T1000 (cell line): Measurements from ENCODE around the gene FBLIM1.
"Not testable (repeated sequence)": the region's sequence is repeated elsewhere in the genome, so short reads cannot be mapped to it uniquely, and the experiment has no call there.

Source experiments
- DNase-seq: peaks from one replicate; lab custom pipeline; 2025; ENCODE audit warnings: mixed read lengths; lab: John Stamatoyannopoulos, UW

The FBLIM1 gene

GRCh38 chr1:15767941-15768340 lies 9.3 kb downstream of the FBLIM1 start:
- no peak for DNase-seq

- no peak for DNase-seq
Measured at GRCh38 chr1:15768388-15768787, 9.8 kb downstream of the FBLIM1 start.

DNA sequence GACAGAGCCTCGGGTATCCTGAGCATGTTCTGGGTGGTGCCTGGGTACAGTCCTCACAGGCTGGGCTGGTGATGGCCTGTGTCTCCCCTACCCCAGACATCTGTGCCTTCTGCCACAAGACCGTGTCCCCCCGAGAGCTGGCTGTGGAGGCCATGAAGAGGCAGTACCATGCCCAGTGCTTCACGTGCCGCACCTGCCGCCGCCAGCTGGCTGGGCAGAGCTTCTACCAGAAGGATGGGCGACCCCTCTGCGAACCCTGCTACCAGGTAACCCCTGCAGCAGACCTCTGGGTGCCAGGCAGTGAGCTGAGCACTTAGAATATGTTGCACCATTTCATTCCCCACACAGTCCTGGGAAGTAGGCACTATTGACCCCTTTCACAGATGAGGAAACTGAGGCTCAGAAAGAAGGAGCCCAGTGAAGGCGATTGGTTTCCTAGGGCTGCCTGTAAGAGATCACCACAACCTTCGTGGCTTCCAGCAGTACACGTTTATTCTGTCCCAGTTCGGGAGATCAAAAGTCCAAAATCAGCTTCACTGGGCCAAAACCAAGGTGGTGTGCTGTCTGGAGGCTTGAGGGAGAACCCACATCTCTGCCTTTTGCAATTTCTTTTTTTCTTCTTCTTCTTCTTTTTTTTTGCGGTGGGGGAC lies 11.8 kb downstream of the FBLIM1 start:
- DNase-seq = no peak

- DNase-seq = no peak
Measured at GRCh38 chr1:15771836-15772515, 13.4 kb downstream of the FBLIM1 start.

DNA sequence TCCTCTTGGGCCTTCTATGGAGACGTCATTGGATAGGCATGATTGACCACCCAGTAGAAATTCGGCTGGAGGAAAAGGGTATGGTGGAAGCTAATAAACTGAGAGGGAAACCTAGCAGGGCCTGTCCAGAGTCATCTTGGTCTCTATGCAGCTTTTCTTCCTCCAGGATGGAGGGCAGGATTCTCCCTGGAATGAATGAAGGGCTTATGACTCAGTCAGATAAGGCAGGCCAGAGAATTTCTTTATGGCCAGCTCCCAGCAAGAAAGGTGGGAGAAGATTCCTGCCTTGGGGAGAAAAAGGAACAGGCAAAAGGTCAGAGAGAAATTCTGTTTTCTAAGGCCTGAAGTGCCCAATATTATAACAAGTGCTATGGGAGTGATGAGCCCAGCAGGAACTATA lies 17.1 kb downstream of the FBLIM1 start:
- DNase-seq = no peak

DNA sequence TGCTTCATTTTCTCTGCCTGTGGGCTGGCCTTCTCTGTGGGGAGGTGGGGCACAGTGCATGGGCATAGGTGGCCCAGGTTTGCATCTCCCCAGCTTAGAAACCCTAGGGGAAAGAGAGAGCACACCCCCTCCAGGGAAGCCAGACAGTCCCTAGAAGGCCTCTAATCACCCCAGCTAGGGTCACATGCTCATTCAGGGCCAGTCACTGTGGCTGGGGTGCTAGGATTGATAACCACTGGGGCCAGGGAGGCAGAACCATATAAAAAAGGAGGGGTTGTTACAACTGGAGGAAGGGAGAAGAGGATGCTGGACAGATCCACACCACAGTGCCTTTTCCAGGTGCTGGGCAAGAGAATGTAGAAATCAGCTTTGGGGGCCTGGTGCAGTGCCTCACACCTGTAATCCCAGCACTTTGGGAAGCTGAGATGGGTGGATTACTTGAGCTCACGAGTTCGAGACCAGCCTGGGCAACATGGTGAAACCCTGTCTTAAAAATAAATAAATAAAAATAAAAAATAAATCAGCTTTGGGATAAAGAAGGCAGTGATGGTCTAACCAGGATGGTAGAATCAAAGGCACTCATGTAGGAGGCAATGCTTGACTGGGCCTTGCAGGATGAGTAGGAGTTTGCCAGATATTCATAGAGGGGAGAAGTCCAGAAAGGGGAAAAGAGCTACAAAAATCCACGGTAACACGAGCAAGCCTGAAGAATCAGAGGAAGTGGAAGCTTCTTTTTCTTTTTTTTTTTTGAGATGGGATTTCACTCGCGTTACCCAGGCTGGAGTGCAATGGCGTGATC lies 19.5 kb downstream of the FBLIM1 start:
- DNase-seq = no peak

- no peak for DNase-seq
Measured at GRCh38 chr1:15785683-15786082, 27.1 kb downstream of the FBLIM1 start.

DNA sequence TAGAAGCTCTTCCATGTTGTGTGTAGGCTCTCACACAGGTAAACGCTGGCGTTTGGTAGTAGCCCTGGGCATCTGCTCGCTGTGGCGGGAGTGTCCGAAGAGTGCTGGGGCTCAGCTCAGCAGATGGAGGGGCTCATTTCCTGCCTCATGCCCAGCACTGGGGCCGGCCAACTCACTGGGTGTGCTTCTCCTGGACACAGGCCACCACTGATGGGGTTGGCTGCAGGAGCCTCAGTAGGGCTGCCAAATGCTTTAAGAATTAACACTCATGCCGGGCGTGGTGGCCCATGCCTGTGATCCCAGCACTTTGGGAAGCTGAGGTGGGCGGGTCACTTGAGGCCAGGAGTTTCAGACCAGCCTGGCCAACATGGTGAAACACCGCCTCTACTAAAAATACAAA lies 28.0 kb downstream of the FBLIM1 start:
- DNase-seq = no peak

DNA sequence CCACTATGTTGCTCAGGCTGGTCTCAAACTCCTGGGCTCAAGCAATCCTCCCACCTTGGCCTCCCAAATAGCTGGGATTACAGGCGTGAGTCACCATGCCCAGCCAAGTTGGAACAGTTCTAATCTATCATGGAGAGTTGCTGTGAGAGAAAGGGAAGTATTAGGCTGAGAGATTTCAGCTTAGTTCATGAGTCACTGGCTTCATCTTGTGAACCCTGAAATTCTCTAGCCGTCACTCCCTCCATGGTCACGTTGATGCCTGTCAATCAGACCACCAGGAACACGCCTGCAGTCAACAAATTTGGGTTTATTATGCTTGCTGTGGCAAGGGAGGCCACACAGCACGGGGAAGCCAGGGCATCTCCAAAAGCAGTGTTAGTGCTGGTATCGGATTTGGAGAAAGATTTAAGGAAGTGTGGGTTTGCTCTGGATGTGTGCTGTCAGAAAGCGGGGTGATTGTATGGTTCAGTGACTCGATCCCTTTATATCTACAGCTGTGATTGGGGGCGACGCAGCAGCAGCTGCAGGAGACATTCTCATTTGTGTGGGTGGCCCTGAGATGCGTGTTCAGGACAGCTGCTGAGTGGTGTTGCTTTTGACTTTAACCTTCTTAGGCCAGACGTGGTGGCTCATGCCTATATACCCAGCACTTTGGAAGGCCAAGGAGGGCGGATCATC lies 30.2 kb downstream of the FBLIM1 start:
- no peak for DNase-seq

GRCh38 chr1:15796086-15796462 lies 37.5 kb downstream of the FBLIM1 start:
- no peak for DNase-seq

GRCh38 chr1:15797614-15798390 lies 39.2 kb downstream of the FBLIM1 start:
- no peak for DNase-seq

DNA sequence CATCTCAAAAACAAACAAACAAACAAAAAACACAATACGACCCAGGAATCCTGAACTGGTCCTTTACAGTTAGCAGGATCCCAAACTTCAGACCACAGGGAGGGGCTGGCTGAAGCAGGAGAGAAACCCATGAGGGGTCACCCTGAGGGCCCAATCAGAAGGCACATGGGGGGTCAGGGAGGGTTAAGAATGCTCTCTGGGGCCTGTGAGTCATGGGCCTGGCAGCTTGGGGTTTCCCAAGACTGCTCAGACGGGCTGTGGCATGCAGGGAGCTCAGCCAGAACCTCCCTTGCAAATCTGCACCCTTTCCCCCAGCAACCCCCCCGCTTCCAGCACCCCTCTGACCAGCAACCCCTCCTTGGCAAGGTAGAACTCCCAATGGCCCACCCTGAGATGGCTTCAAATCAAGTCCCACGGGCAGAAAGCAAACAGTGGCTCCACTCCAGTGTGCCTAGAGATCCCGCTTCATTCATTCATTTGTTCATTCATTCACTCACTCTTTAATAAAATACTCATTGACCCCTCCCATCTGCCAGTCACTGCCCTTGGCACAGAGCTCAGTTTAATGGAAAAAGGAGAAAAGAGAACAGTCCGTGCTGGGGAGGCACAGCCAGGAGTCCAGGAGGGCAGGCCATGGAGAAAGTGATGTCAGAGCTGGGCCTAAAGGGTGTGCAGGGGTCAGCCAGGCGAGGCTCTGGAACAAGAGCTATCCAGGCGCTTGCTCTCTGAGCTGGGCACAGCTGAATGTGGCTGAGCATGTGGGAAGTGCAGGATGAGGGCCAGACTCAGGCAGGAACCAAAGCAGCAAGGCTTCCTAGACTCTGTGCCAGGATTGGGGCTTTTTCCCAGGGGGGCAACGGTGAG lies 40.6 kb downstream of the FBLIM1 start:
- peak; percentile 95 for DNase-seq

DNA sequence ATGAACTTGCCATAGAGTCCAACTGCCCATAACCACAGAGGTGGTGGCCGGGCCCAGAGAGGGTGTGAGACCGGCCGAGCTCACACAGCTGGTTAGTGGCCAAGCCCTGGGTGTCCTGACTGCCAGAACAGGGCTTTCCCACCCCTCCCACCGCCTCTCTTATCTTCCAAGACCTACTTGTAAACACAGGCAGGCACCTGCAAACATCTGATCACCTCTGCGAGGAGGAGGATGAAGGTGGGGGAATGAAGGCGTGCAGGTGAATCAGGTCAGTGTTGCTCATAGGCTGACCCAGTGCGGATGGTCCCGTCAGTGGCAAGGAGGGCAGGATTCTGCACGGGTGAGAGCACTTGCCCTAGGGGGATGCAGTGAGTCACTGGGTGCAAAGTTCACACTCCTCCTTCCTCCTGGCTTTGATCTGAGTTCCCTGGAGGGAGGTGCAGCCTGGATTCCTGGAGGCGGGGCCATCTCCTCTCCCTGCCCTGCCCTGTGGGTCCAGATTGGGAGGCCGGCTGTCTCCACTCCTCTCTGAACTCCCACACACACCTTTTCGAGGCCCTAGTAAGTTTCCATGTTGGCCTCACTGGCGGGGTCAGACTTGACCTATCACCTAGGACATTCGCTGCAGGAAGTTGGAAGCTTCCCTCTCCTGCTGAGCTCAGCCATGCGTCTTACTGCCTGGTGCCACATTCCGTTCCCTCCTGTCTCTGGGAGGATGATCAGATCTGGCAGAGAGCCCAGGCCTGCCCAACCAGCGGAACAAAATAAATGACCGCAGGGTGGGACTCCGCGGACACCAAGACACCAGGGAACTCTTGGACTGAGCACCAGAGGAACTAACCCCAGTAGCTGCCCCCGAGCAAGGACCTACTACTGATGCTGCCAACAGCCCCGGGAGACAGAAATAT lies 41.6 kb downstream of the FBLIM1 start:
- peak; percentile 92 for DNase-seq

DNA sequence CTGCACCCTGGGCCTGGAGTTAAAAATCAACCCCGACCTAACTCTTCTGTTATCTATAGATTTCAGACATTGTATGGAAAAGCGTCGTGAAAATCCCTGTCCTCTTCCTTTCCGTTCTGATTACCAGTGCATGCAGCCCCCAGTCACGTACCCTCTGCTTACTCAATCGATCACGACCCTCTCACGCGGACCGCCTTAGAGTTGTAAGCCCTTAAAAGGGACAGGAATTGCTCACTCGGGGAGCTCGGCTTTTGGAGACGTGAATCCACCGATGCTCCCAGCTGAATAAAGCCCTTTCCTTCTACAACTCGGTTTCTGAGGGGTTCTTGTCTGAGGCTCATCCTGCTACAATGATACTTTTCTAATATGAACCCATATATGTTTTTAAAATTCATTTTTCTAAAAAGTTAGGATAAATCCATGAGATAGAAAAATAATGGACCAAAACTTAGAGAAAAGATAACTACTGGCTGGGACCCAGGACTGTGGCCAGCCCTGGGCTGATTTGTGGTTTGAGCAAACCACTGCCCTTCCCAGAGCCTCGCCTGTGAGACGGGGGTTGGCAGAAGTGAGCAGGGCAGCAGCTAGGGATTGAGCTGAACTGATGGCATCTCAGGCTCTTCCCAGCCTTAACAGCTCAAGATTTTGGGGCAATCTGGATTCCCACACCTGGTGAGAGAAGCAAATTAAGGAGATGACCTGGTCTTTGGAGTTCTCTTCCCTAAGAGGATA lies 43.8 kb downstream of the FBLIM1 start:
- no peak for DNase-seq

DNA sequence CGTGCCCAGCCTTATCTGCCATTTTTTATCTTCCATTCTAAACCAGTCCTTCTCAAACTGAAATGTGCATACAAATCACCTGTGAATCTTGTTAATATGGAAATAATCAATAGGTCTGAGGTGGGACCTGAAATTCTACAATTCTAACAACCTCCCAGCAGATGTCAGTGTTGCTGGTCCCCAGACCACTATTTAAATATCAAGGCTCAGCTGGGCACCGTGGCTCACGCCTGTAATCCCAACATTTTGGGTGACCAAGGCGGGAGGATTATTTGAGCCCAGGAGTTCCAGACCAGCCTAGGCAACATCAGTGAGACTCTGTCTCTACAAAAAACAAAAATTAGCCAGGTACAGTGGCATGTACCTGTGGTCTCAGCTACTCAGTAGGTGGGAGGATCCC lies 44.8 kb downstream of the FBLIM1 start:
- DNase-seq = no peak

GRCh38 chr1:15804060-15804459 lies 45.5 kb downstream of the FBLIM1 start:
- no peak for DNase-seq

DNA sequence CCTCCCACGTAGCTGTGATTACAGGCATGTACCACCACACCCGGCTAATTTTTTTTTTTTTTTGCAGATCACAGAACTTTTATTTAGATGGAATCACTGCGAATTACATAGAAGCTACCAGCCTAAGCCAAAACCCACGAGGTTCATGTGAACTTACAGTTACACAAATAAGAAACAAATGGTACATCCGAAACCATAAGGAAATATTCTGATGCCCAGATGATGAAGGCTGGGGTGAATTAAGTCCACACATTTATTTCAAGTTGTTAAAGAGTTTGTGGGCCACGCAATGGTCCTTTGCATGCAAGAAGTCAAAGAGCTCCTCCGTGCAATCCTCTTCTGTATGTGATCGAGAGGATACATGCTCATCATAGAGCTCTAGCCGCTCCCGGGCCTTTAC lies 48.5 kb downstream of the FBLIM1 start:
- no peak for DNase-seq

DNA sequence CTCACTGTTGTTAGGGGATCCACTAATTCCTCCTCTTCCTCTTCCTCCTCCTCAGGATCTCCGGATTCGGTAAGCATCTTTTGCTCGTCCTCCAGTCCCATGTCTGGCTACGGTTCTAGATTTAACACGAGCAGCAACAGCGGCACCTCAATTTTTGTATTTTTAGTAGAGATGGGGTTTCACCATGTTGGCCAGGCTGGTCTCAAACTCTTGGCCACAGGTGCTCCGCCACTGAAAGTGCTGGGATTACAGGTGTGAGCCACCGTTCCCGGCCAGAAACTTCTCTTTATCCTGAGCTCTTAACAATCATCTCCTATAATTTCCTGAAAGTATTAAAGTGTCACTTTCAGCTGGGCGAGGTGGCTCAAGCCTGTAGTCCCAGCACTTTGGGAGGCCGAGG lies 49.0 kb downstream of the FBLIM1 start, which contains the start of gene UQCRHL:
TSS of gene UQCRHL (minus strand) at position 101 of the 400 bp plus-strand sequence. CDS start at position 101, 0 bp downstream.
- not testable (repeated sequence) for DNase-seq

DNA sequence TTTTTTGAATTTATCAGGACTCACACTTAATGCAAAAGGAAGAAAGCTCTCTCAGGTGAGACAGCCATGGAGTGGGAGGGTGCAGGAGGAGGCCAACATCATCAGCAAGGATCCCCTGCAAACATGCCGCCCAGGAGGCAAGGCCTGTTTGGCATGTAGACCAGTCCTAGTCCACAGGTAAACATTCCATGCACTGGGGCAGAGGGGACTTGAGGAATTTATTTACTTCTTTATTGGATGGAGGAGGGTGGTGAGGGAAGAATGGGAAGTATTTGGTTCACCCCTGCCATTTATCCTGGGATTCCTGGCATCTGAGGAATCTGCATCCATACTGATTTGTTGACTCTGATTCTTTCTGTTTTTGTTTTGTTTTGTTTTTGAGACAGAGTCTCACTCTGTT lies 50.4 kb downstream of the FBLIM1 start:
- DNase-seq = no peak
